B cell (primary cell): ENCODE data around the gene SLC2A3.
"Not testable (repeated sequence)": the region's sequence is repeated elsewhere in the genome, so short reads cannot be mapped to it uniquely, and the experiment has no call there.

Experiments
- CTCF ChIP-seq: fragments of 200-600 bp; IDR thresholded peaks from one replicate; pipeline ENCODE4 v1.8.0; 2022; ENCODE audit warnings: antibody characterized with exemption, mild to moderate bottlenecking
- EZH2 ChIP-seq: IDR thresholded peaks from 2 replicates; pipeline ENCODE4 v1.6.1; 2012; ENCODE audit warnings: borderline replicate concordance, low read depth, mild to moderate bottlenecking, moderate library complexity, low read length; ENCODE audit not compliant: insufficient read depth, poor library complexity, severe bottlenecking

- TF ChIP-seq CTCF, EZH2: not testable (repeated sequence)
Measured at GRCh38 chr12:7906303-7906702, 29.7 kb downstream of the SLC2A3 start.
